GM21576 (cell line): ENCODE results near the gene SNX11.

ENCODE experiments used
- ATAC-seq: cut with Tn5 transposase; IDR thresholded peaks from one replicate; pipeline ENCODE4 v1.9.1; 2021; ENCODE audit warnings: mild to moderate bottlenecking, moderate library complexity; ENCODE audit not compliant: unreplicated experiment

The SNX11 gene

GRCh38 chr17:48131216-48131824 is 23.8 kb downstream of the SNX11 start:
- no peak for ATAC-seq

- no peak for ATAC-seq
Measured at GRCh38 chr17:48132385-48132784, 24.8 kb downstream of the SNX11 start.

DNA sequence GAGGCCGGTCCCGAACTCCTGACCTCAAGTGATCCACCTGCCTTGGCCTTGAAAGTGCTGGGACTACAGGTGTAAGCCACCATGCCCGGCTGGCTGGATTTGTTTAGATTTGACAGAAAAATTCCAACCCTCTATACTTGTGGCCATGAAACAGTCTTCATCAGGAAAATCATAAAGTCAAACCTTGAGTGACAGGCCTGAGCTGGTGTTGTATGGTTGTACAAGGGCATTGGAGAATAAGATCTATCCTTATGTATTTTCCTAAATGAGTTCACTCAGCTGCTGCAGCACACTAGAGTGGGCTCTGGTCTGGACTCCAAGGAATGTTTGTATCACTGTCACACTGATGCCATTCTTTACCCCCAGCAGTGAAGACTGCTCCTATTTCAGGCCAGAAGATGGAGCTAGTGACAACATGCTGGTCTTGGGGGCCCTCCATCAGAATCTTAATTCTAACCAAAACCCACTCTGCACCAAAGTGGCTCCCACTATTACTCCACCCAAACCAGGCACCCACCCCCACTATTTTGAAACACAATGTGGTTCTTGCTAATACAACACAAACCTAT is 27.4 kb downstream of the SNX11 start:
- ATAC-seq: no peak

GRCh38 chr17:48137656-48138055 is 30.1 kb downstream of the SNX11 start:
- ATAC-seq: no peak

GRCh38 chr17:48139944-48140343 is 32.4 kb downstream of the SNX11 start:
- no peak for ATAC-seq

GRCh38 chr17:48143629-48144028 is 36.1 kb downstream of the SNX11 start:
- ATAC-seq: no peak

- ATAC-seq: no peak
Measured at GRCh38 chr17:48144231-48144630, 36.7 kb downstream of the SNX11 start.

DNA sequence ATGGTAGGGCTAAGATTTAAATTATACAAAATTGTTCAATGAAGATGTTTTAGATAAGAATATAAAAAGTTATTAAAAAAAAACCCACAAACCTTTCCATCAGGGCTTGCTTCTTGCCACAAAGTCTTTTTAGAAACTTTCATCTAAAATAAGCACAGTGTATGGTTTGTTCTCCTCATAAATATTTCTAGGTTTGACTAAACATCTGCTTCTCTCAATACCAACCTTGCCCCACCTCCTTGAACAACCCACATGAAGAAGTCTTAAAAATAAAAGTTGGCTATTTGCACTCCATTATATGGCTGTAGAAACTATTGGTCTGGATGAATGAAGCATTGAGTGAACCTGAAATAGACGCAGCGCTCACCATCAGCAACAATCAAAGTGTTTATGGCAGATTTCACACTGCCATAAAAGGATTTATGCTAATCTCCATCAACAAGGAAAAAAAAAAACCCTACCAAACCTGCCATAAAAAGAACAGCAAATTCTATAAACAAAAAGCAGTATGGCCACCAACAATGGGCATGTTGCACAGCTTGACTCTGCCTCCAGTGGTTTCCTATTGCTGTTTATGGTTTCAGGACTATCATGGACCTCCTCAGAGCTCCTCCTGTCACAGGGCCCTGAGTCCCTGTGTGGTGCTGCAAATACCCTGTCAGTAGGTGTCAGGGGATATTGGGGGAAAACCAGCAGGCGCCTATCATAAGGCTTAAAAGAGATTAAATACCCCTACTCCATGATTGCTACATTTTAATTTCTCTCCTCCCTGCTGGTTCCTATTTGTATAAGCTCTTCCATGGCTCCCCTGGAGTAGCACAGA is 37.6 kb downstream of the SNX11 start:
- no peak for ATAC-seq

DNA sequence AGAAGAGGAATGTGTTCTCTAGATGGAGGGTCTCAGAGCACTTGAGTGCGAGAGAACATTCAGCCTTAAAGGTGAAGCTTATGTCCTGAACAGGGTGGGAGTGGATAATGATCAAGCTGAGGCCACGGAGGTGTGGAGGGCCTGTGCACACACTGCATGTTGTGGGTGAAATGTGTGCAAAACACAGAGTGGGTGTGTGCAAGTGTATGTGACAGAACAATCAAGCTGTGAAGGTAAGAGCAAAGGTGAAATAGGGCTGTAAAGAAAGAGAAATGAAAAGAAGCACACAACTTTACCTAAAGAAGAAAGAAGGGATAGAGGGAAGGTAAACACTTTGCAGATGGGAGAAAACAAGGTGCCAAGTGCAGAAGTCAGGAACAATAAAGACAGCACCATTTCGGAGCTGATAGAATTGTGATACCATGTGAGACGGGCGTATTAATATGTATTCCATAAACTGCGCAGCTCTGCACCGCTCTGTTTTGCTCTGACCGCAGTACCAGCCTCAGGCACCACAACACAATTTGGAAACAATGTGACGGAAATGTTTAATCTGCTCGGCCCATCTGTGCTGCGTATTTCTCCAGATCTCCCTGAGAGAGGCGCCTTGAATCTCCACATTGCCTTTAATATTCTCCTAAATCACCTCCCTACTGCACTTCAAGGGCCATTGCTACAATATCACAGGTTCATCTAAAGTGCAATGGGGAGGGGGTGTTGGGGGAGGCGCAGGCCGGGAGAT is 40.6 kb downstream of the SNX11 start:
- ATAC-seq: no peak

- no peak for ATAC-seq
Measured at GRCh38 chr17:48148854-48149786, 41.6 kb downstream of the SNX11 start.

- ATAC-seq: no peak
Measured at GRCh38 chr17:48149787-48150463, 42.4 kb downstream of the SNX11 start.

- no peak for ATAC-seq
Measured at GRCh38 chr17:48150597-48151001, 43.0 kb downstream of the SNX11 start.

DNA sequence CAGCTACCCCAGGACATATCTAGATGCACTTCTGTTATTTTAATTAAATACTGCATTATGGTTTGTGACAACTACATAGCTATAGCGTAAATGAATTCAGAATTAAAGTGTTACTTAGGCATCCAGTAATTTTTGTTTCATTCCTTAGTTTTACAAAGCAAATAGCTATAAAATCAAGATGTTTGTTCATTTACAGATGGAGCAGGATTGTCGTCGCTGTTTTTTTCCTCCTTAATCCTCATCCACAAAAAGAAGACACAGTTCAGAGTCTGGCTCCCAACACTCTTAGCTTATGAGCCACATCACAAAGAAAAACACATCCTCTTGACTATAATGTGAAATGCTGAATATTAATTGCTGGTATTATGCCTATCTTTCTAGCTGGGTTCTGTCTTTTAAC is 43.7 kb downstream of the SNX11 start:
- ATAC-seq: no peak

- no peak for ATAC-seq
Measured at GRCh38 chr17:48152289-48152688, 44.7 kb downstream of the SNX11 start.

GRCh38 chr17:48153691-48154358 is 46.3 kb downstream of the SNX11 start:
- ATAC-seq: no peak

- ATAC-seq: no peak
Measured at GRCh38 chr17:48155889-48156611, 48.5 kb downstream of the SNX11 start.

DNA sequence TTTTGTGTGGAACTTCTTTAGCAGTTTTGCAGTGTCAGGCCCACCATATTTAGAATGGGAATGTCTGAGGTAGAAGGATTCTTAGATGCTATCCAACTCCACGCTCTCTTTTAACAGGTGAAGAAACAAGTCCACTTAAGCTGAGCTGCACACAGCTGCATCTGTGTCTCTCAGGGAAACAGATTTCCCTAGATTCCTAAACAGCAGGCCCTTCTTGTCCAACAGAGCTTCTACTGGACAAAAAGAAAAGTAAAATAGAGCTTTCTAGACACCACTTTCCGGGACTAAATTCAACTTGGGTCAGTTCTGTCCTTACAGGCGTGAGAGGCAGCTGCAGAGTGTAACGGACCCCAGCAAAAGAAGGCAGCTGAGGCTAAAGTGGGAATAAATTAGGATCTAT is 51.7 kb downstream of the SNX11 start:
- no peak for ATAC-seq

- ATAC-seq: no peak
Measured at GRCh38 chr17:48160177-48161081, 52.9 kb downstream of the SNX11 start.
